Globus pallidus (tissue), 1 donor: Measurements from ENCODE around the gene MC1R.

Experiments
- DNase-seq: peaks from one replicate; pipeline ENCODE4 v3.0.0-alpha.2; 2015; ENCODE audit warnings: low spot score

MC1R gene

DNA sequence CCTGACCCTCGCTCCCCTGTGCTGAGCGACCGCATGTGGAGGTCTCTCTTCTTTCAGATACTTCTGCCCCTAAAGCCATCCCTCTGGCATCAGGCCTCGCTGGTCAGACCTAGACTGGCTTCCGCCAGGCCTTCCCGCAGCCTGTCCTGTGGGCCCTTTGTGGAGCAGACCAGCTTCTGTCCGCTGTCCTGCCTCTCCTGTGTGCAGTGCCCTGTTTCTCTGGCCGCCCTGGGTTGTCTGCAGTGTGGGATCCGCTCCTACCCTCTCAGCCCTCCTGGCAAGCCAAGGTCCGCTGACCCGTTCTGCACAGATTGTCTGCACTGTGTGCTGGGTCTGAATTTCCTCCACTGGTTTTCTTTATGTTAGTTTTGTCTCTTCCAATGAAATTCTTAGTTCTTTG, 21.5 kb upstream of the MC1R start:
- DNase-seq: no peak

DNA sequence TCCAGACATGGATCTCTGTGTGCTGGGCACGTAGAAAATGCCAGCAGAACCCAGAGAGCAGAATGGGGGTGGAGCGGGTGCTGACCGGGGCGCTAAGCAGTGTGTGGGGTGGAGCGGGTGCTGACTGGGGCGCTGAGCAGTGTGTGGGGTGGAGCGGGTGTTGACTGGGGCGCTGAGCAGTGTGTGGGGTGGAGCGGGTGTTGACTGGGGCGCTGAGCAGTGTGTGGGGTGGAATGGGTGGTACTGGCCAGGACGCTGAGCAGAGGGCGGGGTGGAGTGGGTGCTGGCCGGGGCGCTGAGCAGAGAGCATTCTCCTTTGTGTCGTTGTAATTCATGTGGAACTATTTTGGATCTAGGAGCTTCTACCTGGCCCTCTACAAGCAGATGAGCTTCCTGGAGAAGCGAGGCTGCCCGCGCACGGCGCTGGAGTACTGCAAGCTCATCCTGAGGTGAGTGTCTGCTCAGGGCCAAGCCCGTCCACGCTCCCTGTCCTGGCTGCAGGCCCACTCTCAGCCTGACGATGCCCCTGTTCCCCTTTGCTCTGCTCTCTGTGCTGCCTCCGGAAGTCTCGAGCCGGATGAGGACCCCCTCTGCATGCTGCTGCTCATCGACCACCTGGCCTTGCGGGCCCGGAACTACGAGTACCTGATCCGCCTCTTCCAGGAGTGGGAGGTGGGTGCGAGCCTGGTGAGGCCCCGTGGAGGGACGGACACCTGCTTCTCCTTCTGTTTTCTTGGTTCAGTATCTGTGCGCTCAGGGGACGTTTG, 20.3 kb upstream of the MC1R start:
- DNase-seq: no peak

DNA sequence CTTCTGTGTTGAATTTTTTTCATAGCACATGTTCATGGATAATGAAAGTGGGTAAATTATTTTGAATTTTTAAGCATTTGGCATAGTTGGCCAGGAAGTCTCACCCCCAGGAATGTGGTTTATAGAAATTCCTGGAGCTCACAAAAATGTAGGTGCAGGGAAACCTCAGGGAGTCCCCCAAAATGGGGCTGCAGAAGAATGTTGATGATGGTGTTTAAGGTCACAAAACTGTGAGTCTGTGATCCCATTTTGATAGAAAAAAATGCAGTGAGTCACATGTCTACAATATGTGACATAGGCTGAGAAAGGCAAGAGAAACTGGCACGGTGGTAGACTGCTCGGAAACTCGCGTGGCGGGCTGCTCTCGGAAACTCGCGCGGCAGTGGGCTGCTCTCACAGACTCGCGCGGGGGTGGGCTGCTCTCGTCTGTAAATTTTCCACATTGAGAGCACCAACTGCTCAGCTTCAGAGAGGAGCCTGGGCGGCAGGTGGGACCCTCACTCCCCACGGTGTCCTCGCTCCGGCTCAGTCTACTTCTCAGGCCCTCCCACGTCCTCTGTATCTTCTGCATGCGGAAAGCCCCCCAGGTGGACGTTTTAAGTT, 18.7 kb upstream of the MC1R start:
- DNase-seq: no peak

GRCh38 chr16:89900885-89901284, 17.8 kb upstream of the MC1R start:
- DNase-seq: no peak

- DNase-seq: no peak
Measured at GRCh38 chr16:89902980-89903379, 15.7 kb upstream of the MC1R start.

DNA sequence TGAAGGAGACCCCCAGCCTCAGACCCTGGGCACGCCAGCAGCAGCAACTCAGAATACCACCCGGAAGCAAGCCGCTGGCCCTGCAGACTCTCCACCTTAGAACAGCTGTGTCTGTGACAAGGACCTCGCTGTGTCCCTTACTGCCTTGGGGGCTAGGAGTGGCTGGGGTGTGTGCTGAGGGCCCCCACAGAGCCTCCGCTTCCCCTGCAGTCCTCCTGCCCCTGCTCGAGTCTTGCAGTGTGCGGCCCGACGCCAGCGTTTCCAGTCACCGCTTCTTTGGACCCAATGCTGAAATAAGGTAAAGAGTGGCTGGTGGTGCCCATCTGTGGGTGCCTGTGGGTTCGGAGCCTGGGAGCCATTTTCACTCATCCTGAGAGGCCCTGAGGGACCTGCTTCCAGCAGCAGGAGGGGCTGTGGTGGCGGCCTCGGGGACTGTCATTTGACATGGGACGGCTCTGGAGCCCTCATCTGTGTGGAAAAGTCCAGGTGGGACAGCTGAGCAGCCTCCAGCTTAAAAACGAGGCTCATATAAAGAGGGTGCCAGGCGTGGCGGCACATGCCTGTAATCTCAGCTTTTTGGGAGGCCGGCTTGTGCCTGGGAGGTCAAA, 14.7 kb upstream of the MC1R start:
- no peak for DNase-seq

DNA sequence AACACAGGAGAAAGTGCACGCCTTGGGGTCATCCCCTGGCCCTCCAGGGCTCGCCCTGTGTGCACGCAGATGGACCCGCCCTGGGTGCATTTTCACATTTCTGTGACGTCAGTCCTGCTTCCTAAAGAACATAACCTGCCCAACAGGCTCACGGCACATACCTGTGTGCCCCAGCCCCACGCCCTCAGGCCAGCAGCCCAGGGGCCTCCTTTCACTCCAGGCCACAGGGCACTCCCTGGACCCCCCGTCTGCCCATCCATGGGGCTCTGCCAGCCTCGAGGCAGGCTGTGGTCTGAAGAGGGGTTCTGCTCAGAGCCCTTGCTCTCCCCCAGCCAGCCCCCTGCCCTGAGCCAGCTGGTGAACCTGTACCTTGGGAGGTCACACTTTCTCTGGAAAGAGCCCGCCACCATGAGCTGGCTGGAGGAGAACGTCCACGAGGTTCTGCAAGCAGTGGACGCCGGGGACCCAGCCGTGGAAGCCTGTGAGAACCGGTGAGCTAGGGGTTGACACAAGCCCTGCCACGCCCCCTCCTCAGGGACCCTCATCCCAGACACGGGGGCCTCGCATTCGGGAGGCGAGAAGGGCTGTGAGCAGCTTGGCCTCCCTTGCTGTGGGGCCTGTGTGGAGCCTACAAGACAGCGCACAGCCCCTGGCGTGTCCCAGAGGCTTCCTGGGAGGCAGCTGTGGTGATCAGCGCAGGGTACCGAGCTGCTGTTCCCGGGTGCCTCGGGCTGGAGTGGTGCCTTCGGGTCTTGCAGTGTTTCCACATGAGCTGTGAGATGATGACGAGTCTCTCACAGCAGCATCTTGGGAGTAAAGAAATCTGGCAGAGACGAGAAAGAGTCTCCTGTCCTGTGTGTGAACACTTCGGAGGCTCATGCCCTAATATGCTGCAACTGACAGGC, 13.8 kb upstream of the MC1R start:
- no peak for DNase-seq

- no peak for DNase-seq
Measured at GRCh38 chr16:89905511-89906139, 13.0 kb upstream of the MC1R start.

- DNase-seq: no peak
Measured at GRCh38 chr16:89906140-89907025, 12.3 kb upstream of the MC1R start.

DNA sequence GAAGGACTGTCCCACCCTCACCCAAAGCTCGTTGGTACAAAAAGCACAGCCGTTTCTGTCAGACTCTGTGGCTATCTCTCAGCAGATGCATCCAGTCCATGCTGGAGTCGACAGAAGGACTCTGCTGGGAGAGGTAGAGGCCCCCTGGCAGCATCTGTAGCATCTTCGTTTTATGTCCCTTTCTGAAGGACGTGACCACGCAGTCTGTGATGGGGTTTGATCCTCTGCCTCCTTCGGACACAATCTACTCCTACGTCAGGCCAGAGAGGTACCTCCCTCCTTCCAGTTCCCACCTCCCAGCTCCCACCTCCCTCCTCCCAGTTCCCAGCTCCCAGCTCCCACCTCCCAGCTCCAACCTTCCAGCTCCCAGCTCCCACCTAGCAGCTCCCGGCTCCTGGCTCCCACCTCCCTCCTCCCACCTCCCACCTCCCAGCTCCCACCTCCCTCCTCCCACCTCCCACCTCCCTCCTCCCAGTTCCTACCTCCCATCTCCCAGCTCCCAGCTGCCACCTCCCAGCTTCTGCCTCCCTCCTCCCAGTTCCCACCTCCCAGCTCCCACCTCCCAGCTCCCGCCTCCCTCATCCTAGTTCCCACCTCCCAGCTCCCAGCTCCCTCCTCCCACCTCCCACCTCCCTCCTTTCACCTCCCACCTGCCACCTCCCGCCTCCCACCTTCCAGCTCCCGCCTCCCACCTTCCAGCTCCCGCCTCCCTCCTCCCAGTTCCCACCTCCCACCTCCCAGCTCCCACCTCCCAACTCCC, 11.4 kb upstream of the MC1R start:
- DNase-seq: no peak

GRCh38 chr16:89908236-89908635, 10.4 kb upstream of the MC1R start:
- DNase-seq: no peak

DNA sequence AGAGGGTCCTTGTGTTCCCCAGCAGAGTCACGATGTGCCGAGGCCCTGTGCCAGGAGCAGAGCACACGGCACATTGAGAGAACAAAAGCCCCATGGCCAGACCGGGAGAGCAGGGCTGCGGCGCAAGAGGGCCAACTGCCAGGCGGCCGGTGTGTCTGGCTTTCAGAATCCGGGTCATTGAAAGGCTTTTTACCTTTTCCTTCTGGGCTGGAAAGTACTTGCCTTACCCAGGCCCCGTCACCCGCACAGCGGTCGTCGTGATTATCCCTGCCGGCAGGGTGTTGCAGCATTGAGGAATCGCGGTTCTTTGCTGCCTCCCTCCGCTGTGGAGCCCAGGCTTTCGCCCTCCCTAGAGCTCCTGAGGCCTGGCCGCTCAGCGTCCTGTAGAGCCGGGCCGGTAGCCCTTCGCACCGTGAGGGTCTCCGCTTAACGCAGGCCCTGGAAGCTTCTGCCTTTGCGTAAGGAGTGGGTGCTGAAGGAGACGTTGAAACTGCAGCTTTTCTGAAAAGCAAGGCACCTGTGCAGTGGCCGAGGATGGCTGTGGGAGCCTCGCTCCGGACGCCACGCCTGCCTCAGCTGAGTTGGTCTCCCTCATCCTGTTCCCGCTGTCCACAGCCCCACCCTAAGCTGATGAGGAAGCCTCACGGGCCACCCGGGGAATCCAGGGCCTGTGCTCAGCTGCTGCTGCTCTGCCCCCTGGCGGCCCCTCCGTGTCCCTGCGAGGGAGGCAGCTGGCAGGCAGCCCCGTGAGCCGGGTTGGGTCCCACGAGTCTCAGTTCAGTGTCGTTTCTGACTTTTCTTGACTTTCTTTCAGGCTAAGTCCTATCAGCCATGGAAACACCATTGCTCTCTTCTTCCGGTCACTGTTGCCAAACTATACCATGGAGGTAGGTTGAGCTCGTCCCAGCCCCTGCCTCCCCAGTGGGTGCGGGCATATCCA, 8.6 kb upstream of the MC1R start:
- DNase-seq: peak; percentile 74

DNA sequence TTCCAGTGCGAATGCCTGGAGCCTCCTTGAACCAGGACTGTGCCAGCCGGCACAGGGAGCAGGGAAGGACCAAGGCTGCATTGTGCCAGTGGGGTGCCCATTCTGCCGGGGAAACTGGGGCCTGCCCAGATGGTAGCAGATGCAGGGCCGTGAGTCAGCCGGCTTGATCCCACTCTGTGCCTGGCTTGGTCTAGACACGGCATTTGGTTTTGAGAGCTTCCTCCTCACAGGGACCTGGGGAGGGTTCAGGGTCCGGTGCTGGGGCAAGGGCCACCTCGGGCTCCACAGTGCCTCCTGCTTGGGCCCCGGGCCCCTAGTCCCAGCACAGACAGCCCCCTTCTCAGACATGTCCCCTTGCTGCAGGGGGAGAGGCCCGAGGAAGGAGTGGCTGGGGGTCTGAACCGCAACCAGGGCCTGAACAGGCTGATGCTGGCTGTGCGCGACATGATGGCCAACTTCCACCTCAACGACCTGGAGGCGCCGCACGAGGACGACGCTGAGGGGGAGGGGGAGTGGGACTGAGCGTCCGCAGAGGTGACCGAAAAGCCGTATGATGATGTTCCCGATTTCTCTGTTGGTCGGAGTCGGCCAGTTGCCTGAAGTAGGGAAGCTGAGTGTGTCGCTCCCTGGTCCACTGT, 7.8 kb upstream of the MC1R start:
- no peak for DNase-seq

GRCh38 chr16:89911375-89911774, 7.3 kb upstream of the MC1R start:
- DNase-seq: no peak

DNA sequence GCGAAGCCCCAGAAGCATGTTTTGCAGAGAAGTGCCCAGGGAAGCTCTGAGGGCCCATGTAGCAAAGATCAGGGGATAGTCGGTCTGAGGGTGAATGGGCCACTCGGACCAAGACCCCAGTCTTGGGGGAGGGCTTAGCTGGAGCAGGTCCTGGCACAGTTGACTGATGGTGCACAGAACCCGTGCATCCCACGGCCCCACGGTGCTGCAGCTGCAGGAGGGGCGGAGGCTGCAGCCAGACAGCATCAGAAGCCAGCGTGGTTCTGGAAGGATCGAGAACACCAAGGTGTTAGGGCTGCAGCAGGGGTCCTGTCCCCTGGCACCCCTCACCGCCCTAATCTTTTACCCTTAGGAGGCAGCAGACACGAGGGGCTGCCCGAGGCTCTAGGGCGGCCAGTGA, 6.5 kb upstream of the MC1R start:
- no peak for DNase-seq

- DNase-seq: no peak
Measured at GRCh38 chr16:89912627-89913026, 6.0 kb upstream of the MC1R start.

GRCh38 chr16:89913408-89914387, 5.0 kb upstream of the MC1R start:
- no peak for DNase-seq
